GM15510 (cell line): Measurements from ENCODE around the gene GSX1.

Source experiments
- POLR2A ChIP-seq: IDR thresholded peaks from 3 replicates; pipeline ENCODE4 v1.6.1; 2011; ENCODE audit warnings: borderline replicate concordance; ENCODE audit not compliant: insufficient read length; ENCODE audit errors: extremely low read depth

Gene GSX1

DNA sequence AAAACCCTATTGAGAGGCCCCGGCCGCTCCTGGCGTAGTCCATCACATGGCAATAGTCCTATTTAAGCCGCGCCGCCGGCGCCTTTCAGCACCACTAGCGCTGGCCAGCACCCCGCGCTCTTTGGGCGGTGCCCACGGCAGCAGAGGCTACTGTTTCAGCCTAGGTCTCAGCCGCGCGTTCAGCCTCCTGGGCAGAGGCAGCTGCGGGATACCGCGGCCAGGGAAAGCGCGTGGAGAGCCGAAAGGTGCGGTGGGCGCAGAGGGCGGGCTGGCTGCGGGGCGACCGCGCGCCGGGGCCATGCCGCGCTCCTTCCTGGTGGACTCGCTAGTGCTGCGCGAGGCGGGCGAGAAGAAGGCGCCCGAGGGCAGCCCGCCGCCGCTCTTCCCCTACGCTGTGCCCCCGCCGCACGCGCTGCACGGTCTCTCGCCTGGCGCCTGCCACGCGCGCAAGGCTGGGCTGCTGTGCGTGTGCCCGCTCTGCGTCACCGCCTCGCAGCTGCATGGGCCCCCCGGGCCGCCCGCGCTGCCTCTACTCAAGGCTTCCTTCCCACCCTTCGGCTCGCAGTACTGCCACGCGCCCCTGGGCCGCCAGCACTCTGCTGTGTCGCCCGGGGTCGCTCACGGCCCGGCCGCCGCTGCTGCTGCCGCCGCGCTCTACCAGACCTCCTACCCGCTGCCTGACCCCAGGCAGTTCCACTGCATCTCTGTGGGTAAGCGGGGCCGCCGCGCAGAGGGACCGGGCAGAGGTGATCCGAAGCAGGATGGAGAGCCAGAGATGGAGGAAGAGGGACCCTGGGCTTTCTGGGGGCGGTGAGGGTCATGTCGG, at the start of gene GSX1:
TSS of gene GSX1 (plus strand) at position 91 of the 826 bp plus-strand sequence. CDS start at position 299, 208 bp downstream.
- TF ChIP-seq POLR2A = no peak

DNA sequence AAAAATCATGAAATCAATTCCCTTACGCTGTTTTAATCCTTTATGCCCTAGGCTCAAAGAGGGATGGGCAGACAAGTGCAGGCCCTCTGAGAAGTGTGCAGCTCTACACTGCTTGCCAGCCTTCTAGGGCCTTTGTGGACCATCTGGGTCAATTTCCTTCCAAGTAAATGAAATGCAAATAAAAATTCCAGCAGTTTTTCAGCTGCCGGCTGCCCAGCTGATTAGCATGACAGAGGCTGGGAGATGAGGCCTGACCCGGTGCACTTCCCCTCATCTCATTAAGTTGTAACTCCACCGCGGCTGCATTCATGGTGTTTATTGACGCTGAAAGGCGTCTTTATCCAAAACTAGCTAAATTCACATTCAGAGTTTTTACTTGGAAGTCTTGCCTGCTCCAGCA, 47.5 kb upstream of the GSX1 start:
- TF ChIP-seq POLR2A = no peak

DNA sequence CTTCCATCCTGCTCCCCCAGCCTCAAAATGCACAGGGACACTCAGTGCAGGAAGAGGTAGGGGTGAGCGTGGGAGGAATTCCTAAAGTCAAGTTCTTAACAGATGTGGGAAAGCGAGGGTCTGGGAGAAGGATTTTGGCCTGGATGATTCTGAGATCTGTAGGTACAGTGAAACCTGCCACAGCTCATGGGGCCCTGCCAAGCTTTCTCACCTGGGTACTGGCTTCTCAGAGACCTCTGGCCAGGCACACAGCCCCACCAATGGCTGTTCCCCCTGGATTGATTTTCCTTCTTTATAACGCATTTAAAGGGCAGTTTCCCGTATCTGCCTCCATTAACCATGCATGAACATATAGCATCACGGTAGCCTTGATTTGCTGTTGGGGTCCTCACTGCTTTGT, 47.0 kb upstream of the GSX1 start:
- TF ChIP-seq POLR2A = no peak

DNA sequence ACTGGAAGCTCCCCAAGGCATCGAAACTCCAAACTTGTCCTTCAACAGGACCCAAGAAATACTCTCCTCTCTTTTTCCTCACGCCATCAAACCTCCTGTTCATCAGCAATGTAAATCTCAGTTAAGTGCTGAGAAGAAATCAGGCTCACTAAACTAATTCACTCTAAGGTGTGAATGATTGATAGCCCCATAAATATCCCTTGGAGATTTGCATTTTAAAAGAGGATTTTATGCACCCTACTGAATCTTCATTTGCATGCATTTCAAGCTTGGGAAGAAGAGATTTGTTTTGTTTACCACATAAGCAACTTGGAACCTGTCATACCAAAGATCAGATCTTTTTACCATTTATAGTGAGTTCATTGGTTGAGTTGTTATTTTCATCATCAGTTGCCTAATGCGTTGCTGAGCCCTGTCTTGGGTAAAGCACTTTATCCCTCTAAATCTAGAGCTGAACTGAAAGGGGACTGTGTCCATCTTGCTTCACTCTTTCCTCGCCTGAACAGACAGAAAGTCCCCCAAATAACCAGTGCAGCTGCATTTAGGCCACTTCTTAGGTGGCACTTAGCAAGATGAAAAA, 40.2 kb upstream of the GSX1 start:
- TF ChIP-seq POLR2A = no peak

GRCh38 chr13:27765650-27766049, 26.6 kb upstream of the GSX1 start:
- TF ChIP-seq POLR2A = no peak

- no peak for TF ChIP-seq POLR2A
Measured at GRCh38 chr13:27770809-27771208, 21.5 kb upstream of the GSX1 start.

DNA sequence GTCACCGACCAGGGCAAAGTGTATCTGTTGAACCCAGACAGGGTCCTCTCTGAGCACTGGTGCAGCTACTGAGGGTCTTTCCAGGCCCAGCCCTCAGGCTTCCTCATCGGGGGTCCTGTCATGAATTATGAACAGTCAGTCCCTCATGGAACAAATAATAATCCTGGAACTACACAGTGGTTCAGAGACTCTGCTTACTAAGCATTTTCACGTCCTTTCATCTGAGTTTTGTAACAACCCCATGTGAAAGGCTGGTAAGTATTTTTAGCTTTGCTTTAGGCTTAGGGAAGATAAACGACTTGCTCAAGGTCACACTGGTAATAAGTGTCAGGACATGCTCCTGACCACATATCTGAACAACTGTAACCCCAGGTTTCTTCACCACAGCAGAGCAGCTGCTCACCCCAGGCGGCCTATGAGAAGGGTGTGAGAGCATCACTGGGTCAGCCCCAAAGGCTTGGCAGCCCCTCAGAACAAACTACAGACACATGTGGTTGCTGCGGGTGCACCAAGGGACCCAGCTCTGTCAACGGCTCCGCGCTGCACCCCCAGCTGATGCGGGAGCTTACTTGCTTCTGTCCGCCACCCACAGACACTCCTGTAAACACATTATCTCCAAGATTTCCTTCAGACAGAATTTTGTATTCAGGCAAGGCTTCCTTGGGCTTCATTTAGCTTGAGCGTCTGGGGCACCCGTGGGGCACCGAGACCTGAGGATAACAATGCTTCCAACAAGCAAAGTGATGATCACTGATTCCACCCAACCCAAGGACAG, 19.4 kb upstream of the GSX1 start:
- TF ChIP-seq POLR2A = no peak

GRCh38 chr13:27774169-27774568, 18.1 kb upstream of the GSX1 start:
- no peak for TF ChIP-seq POLR2A

DNA sequence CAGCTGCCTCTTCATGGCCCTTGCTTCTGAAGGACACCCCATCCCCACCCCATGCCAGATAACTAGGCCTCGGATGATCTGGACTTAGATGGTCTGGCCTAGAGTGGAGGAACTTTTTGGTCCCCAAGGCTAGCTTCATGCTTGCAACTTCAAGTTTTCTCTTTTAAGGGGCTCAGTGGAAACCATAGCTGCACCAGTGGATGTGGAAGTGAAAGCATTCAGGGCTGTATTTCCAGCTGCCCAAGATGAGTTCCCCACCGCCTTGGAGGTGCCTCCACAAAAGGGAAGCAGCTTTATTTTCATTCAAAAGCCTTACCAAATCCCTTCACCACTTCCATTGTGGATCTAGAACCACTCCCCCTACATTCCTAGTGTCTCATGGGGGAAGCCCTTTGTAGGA, 17.6 kb upstream of the GSX1 start:
- no peak for TF ChIP-seq POLR2A

DNA sequence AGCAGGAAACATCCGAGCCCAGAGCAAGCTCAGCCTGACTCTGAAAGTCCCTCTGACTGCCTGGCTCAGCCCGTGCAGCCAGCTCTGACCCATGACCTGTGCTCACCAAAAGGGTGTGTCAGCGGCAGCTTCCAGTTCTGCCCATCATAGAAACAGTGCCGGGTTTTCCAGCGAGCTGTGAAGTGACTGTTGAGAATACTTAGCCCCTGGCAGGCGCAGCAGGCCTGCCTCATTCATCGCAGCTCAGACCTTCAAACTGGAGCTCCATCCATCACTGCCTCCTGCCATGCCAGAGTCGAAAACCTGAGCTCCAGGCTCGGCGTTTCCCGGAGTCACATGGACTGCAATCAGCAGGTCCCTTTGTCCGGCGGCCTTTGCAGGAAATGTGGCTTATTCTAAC, 16.3 kb upstream of the GSX1 start:
- no peak for TF ChIP-seq POLR2A

GRCh38 chr13:27782151-27782550, 10.1 kb upstream of the GSX1 start:
- TF ChIP-seq POLR2A = no peak

DNA sequence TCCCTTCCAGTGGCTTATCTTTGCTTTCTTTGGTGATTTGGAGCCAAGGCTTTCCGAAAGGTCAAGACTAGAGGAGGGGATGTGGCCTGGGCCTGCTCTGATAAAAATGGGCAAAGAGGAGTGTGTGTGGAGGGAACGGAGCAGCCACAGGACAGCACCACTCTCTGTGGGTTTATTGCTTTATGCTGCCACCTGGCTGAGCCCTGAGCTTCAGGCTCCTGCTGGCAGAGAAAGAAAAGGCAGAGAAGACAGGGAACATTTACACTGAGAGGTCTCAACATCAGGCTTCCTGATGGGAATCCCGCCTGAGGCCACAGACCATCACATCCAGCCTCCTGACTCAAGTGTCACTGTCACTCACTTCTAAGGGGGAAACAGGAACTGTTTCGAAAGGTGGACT, 9.2 kb upstream of the GSX1 start:
- no peak for TF ChIP-seq POLR2A

DNA sequence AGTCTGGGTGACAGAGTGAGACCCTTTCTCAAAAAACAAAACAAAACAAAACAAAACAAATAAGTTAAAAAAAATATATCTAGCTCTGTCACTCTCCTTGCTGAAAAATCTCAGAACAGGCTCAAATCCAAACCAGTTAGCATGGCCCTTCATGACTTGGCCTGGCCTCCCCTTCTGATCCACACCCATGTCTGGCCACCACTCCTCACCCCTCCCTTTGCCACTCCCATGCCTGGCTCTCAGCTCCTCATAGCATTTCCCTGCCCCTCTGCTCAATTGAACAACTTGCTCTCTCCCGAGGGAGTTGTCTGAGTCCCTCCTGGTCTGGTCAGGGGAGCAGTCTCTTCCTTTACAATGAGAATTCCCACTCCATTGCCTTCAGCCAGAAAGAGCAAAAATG, 4.0 kb upstream of the GSX1 start:
- TF ChIP-seq POLR2A = no peak

- TF ChIP-seq POLR2A = no peak
Measured at GRCh38 chr13:27789153-27789494, 3.2 kb upstream of the GSX1 start.

GRCh38 chr13:27789495-27790303, 2.6 kb upstream of the GSX1 start:
- no peak for TF ChIP-seq POLR2A
